Right ventricle myocardium inferior (tissue), 1 donor: Measurements from ENCODE around the gene AHI1. TPM values are rescaled to one million over a fixed set of nuclear protein-coding genes. Genes with fewer than 3 reads are reported as not detected.
"Not testable (repeated sequence)": the region's sequence is repeated elsewhere in the genome, so short reads cannot be mapped to it uniquely, and the experiment has no call there.

Source experiments
- ATAC-seq: fragments of 200-7000 bp; cut with Tn5 transposase; one replicate; pipeline ENCODE4 v1.9.1; 2020; ENCODE audit warnings: mild to moderate bottlenecking, moderate library complexity
- DNase-seq: peaks from one replicate; pipeline ENCODE4 v3.0.0; 2021; ENCODE audit errors: missing footprints
- intact Hi-C: fragments of 100-400 bp; cut with DNase I; formaldehyde crosslinking; loops from one replicate; pipeline ENCODE4 v1.11.0; 2022
- total RNA-seq: library from RNA; stranded (reverse); fragmentation: NEBNext Ultra II Directional; extraction: Animal tissue kit (Norgen Biotek cat#: 25700); gene quantifications from one replicate; pipeline ENCODE4 v1.2.1, GENCODE V29; 2021
- donor health status: DM: no; HTN: yes; CAD: no; lungs with severe emphysema.

The AHI1 gene
- total RNA-seq, 1 donor from 2014 or later, result 9.2 TPM

GRCh38 chr6:135418040-135418760 is 79.3 kb downstream of the AHI1 start:
- no peak for DNase-seq
- intact Hi-C loops, result no loop called here
- no peak for ATAC-seq

GRCh38 chr6:135412761-135413160 is 84.8 kb downstream of the AHI1 start:
- no peak for ATAC-seq
- DNase-seq, result no peak
- intact Hi-C loops, result no loop called here

GRCh38 chr6:135411849-135412248 is 85.7 kb downstream of the AHI1 start:
- ATAC-seq (no peak), DNase-seq (no peak)
- intact Hi-C loops, result no loop called here

GRCh38 chr6:135411339-135411738 is 86.2 kb downstream of the AHI1 start:
- intact Hi-C loops, result no loop called here
- no peak for DNase-seq
- ATAC-seq, result no peak

GRCh38 chr6:135410856-135411255 is 86.7 kb downstream of the AHI1 start:
- ATAC-seq (no peak), DNase-seq (no peak)
- intact Hi-C loops, result no loop called here

- DNase-seq (no peak), ATAC-seq (no peak)
- intact Hi-C loops, result no loop called here
Observed at GRCh38 chr6:135403584-135403983, 94.0 kb downstream of the AHI1 start.

- no peak for ATAC-seq
- intact Hi-C loops, result no loop called here
Observed at GRCh38 chr6:135402311-135402710, 95.2 kb downstream of the AHI1 start.

GRCh38 chr6:135397172-135397952 is 100.2 kb downstream of the AHI1 start:
- ATAC-seq (no peak), DNase-seq (no peak)
- intact Hi-C loops, result no loop called here

More at GRCh38 chr6:135402311-135402710, 95.2 kb downstream of the AHI1 start:
- DNase-seq, result no peak

GRCh38 chr6:135395136-135395535 is 102.4 kb downstream of the AHI1 start:
- intact Hi-C loops, result no loop called here

GRCh38 chr6:135393289-135393688 is 104.3 kb downstream of the AHI1 start:
- DNase-seq (no peak), ATAC-seq (no peak)
- intact Hi-C loops, result no loop called here

More at GRCh38 chr6:135395136-135395535, 102.4 kb downstream of the AHI1 start:
- ATAC-seq (no peak), DNase-seq (no peak)

- ATAC-seq (no peak), DNase-seq (no peak)
- intact Hi-C loops, result no loop called here
Observed at GRCh38 chr6:135390458-135390857, 107.1 kb downstream of the AHI1 start.

- no peak for DNase-seq
- ATAC-seq, result no peak
- intact Hi-C loops, result no loop called here
Observed at GRCh38 chr6:135385299-135385698, 112.2 kb downstream of the AHI1 start.

GRCh38 chr6:135383766-135384165 is 113.8 kb downstream of the AHI1 start:
- no peak for ATAC-seq
- DNase-seq, result no peak
- intact Hi-C loops, result no loop called here

GRCh38 chr6:135383301-135383700 is 114.2 kb downstream of the AHI1 start:
- intact Hi-C loops, result no loop called here
- no peak for ATAC-seq
- no peak for DNase-seq

- intact Hi-C loops, result no loop called here
- DNase-seq (no peak), ATAC-seq (no peak)
Observed at GRCh38 chr6:135382182-135382628, 115.3 kb downstream of the AHI1 start.

- intact Hi-C loops, result no loop called here
- DNase-seq (no peak), ATAC-seq (no peak)
Observed at GRCh38 chr6:135380793-135381192, 116.7 kb downstream of the AHI1 start.

GRCh38 chr6:135379647-135380046 is 117.9 kb downstream of the AHI1 start:
- no peak for ATAC-seq
- intact Hi-C loops, result no loop called here

GRCh38 chr6:135372758-135373157 is 124.8 kb downstream of the AHI1 start:
- no peak for DNase-seq
- no peak for ATAC-seq
- intact Hi-C loops, result no loop called here

More at GRCh38 chr6:135379647-135380046, 117.9 kb downstream of the AHI1 start:
- no peak for DNase-seq

- DNase-seq, ATAC-seq, intact Hi-C loops: not testable (repeated sequence)
Observed at GRCh38 chr6:135363622-135364021, 133.9 kb downstream of the AHI1 start.

GRCh38 chr6:135362124-135362523 is 135.4 kb downstream of the AHI1 start:
- DNase-seq (no peak), ATAC-seq (no peak)
- intact Hi-C loops, result no loop called here
